ENCODE results near the gene GNG14.
"Not testable (repeated sequence)": the region's sequence is repeated elsewhere in the genome, so short reads cannot be mapped to it uniquely, and the experiment has no call there.

DNA sequence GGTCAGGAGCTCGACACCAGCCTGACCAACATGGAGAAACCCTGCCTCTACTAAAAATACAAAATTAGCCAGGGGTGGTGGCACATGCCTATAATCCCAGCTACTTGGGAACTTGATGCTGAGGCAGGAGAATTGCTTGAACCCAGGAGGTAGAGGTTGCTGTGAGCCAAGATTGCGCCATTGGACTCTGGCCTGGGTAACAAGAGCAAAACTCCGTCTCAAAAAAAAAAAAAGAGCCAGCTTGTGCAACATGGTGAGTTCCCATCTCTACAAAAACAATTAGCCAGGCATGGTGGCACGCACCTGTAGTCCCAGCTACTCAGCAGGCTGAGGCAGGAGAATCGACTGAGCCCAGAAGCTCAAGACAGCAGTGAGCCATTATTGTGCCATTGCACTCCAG is 9.8 kb upstream of the GNG14 start:
- TF ChIP-seq POLR2A, CTCF (IDR thresholded peaks at IDR 0.05): not testable (repeated sequence)
